ENCODE measurements around the gene EVC2. TPM values are rescaled to one million over a fixed set of nuclear protein-coding genes. Genes with fewer than 3 reads are reported as not detected.

Gene EVC2
- polyA plus RNA-seq, 3 donors, result 0.04 to 0.12 (median 0.08) TPM

GRCh38 chr4:5647351-5647750 lies 61.0 kb downstream of the EVC2 start:
- Mint-ChIP-seq H3K9me3 (peaks cover 0 to 3% (median 0%) of the 10 kb centered on the region in 7 donors), H3K4me3 (no peak overlapping the region), H3K27me3 (ENCODE audit: low read depth in 3 of 3) (peaks cover 0 to 2% (median 0%) of the 10 kb centered on the region in 3 donors), H3K4me1 (no peaks in the 10 kb centered on the region), H3K27ac (no peak overlapping the region), H3K36me3 (no peaks in the 10 kb centered on the region)
- H3K27ac ChIP-seq (ENCODE audit: low read depth in 1 of 2, low read length in 2 of 2), result no peak overlapping the region
- H3K9me3 ChIP-seq (replicated peaks in 1 of 2; ENCODE audit: control insufficient read depth in 1 of 2, insufficient read depth in 1 of 2, low read length in 2 of 2), result no peaks in the 10 kb centered on the region
- intact Hi-C loops (cut with micrococcal nuclease), result no loop called here
- H3K27me3 ChIP-seq (ENCODE audit: control insufficient read depth in 2 of 2, insufficient read depth in 2 of 2, low read length in 2 of 2), result no peaks in the 10 kb centered on the region
- H3K4me3 ChIP-seq (replicated peaks in 1 of 3; ENCODE audit: low read depth in 2 of 3, low read length in 3 of 3), result no peak overlapping the region
- no peaks in the 10 kb centered on the region for H3K79me2 ChIP-seq (ENCODE audit: insufficient read depth, low read length)
- no peak overlapping the region for H3K9ac ChIP-seq (ENCODE audit: insufficient read depth, low read length, poor library complexity, severe bottlenecking)
- H4K20me1 ChIP-seq (ENCODE audit: insufficient read depth, low read length), result no peaks in the 10 kb centered on the region
- WGBS (ENCODE audit: insufficient coverage), result no CpG with 5 or more reads among the region's 7 CpGs
- no peak overlapping the region for H2AFZ ChIP-seq (ENCODE audit: insufficient read depth, low read depth, low read length, poor library complexity, severe bottlenecking)
- no peak overlapping the region for H3K4me2 ChIP-seq (replicated peaks; ENCODE audit: extremely low read depth, low read length, poor library complexity, severe bottlenecking)
- no peaks in the 10 kb centered on the region for H3K4me1 ChIP-seq (ENCODE audit: control insufficient read depth in 1 of 2, insufficient read depth in 2 of 2, low read length in 2 of 2)
- no peak for TF ChIP-seq CTCF (IDR thresholded peaks at IDR 0.05)
- no peaks in the 10 kb centered on the region for H3K36me3 ChIP-seq (replicated peaks in 1 of 2; ENCODE audit: control insufficient read depth in 1 of 2, insufficient read depth in 2 of 2, low read length in 2 of 2)
- DNase-seq, result no peak

GRCh38 chr4:5640096-5640495 lies 68.3 kb downstream of the EVC2 start:
- no peak overlapping the region for H3K27ac Mint-ChIP-seq
- no peaks in the 10 kb centered on the region for H3K36me3 ChIP-seq (replicated peaks in 1 of 2; ENCODE audit: control insufficient read depth in 1 of 2, insufficient read depth in 2 of 2, low read length in 2 of 2)
- no peaks in the 10 kb centered on the region for H4K20me1 ChIP-seq (ENCODE audit: insufficient read depth, low read length)
- peaks cover 0 to 2% (median 0%) of the 10 kb centered on the region in 7 donors for H3K9me3 Mint-ChIP-seq
- H3K27me3 Mint-ChIP-seq (ENCODE audit: low read depth in 3 of 3), result no peaks in the 10 kb centered on the region
- H3K4me1 Mint-ChIP-seq, result no peaks in the 10 kb centered on the region
- H3K27me3 ChIP-seq (ENCODE audit: control insufficient read depth in 2 of 2, insufficient read depth in 2 of 2, low read length in 2 of 2), result no peaks in the 10 kb centered on the region
- H3K4me3 ChIP-seq (replicated peaks in 1 of 3; ENCODE audit: low read depth in 2 of 3, low read length in 3 of 3), result no peak overlapping the region
- H3K4me1 ChIP-seq (ENCODE audit: control insufficient read depth in 1 of 2, insufficient read depth in 2 of 2, low read length in 2 of 2), result no peaks in the 10 kb centered on the region
- H3K36me3 Mint-ChIP-seq, result no peaks in the 10 kb centered on the region
- no peak overlapping the region for H3K27ac ChIP-seq (ENCODE audit: low read depth in 1 of 2, low read length in 2 of 2)
- no peak overlapping the region for H3K9ac ChIP-seq (ENCODE audit: insufficient read depth, low read length, poor library complexity, severe bottlenecking)
- H2AFZ ChIP-seq (ENCODE audit: insufficient read depth, low read depth, low read length, poor library complexity, severe bottlenecking), result no peak overlapping the region
- H3K79me2 ChIP-seq (ENCODE audit: insufficient read depth, low read length), result no peaks in the 10 kb centered on the region
- 100% methylated on average over 1 of the region's 3 CpGs for WGBS (ENCODE audit: insufficient coverage)
- H3K4me2 ChIP-seq (replicated peaks; ENCODE audit: extremely low read depth, low read length, poor library complexity, severe bottlenecking), result no peak overlapping the region
- TF ChIP-seq CTCF (IDR thresholded peaks at IDR 0.05), result no peak
- intact Hi-C loops (cut with micrococcal nuclease), result no loop called here
- H3K9me3 ChIP-seq (replicated peaks in 1 of 2; ENCODE audit: control insufficient read depth in 1 of 2, insufficient read depth in 1 of 2, low read length in 2 of 2), result no peaks in the 10 kb centered on the region
- no peak for DNase-seq
- no peak overlapping the region for H3K4me3 Mint-ChIP-seq
